ENCODE results near the gene TXNIP.
A peak's percentile ranks its signal among the peaks of the same experiment; 100 is the strongest.

The TXNIP gene

DNA sequence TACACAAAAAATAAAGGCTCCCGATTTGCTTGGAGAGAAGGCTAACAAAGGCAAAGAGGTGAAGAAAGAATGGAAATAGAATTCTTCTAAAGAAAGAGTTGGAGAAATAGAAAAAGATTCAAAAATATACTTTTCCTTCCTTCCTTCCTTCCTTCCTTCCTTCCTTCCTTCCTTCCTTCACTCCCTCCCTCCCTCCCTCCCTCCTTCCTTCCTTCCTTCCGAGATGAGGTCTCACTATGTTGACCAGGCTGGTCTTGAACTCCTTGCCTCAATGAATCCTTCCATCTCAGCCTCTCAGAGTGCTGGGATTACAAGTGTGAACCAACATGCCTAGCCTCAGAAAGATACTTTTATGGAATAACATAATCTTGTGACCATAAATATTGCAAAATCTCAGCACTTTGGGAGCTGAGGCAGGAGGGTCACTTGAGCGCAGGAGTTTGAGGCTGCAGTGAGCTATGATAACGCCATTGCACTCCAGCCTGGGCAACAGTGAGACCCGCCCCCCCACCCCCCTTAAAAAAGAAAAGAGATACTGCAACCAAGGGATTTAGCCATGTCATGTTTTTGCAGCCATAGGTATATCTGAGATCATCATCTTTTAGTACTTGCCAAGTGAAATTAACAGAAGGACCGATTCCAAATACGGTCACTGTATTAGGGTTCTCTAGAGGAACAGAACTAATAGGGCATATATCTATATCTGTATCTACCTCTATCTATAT is 26.2 kb upstream of the TXNIP start:
- Histone ChIP-seq H3K27ac (ENCODE audit: low read depth, low read length) (no peak overlapping the region), H3K36me3 (ENCODE audit: control insufficient read depth, insufficient read depth, low read length) (no peaks in the 10 kb centered on the region), H3K9ac (ENCODE audit: low read depth, low read length) (no peak overlapping the region)

GRCh38 chr1:146021622-146022402 is 25.4 kb upstream of the TXNIP start, which contains the start of gene HJV:
TSS of gene HJV (minus strand) at chr1:146021735. CDS start at chr1:146020231, 1,504 bp downstream.
- Histone ChIP-seq H3K27ac (ENCODE audit: low read depth, low read length) (no peak within 1 kb of the TSS), H3K4me1 (ENCODE audit: control insufficient read depth, insufficient read depth, low read length) (peaks cover 15% of the 10 kb centered on the region; the same call in 1 of the 2 replicates), H3K9ac (ENCODE audit: low read depth, low read length) (no peak within 1 kb of the TSS), H3K27me3 (ENCODE audit: control insufficient read depth, insufficient read depth, low read length) (peaks cover 51% of the 10 kb centered on the region), H3K9me3 (ENCODE audit: control insufficient read depth, insufficient read depth, low read length) (no peaks in the 10 kb centered on the region), H3K36me3 (ENCODE audit: control insufficient read depth, insufficient read depth, low read length) (no peaks in the 10 kb centered on the region), H3K4me3 (ENCODE audit: low read depth, low read length) (no peak within 1 kb of the TSS)

More for the DNA sequence above, 26.2 kb upstream of the TXNIP start:
- Histone ChIP-seq H3K27me3 (ENCODE audit: control insufficient read depth, insufficient read depth, low read length) (peaks cover 43% of the 10 kb centered on the region), H3K4me3 (ENCODE audit: low read depth, low read length) (no peak overlapping the region), H3K4me1 (ENCODE audit: control insufficient read depth, insufficient read depth, low read length) (peaks cover 15% of the 10 kb centered on the region; the same call in 1 of the 2 replicates), H3K9me3 (ENCODE audit: control insufficient read depth, insufficient read depth, low read length) (no peaks in the 10 kb centered on the region)

DNA sequence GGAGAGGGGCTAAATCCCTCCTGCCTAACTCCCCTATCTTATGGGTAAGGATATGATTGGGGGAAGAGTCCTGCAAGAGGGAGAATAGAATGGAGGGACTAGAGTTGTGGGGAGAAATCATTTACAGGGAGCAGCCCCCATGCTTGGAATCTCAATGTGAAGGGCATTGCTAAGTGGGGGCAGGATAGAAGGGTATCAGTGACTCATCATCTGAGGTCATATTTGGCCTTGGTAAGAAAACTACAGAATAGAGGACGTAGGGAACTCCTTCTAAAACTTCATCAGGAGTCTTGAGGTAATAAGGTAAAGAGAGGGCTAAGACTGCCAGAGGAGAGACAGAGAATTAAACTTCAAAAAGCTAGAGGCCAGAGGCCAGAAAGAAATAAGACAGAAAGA is 24.7 kb upstream of the TXNIP start:
- Histone ChIP-seq H3K27ac (ENCODE audit: low read depth, low read length) (no peak overlapping the region), H3K4me1 (ENCODE audit: control insufficient read depth, insufficient read depth, low read length) (peaks cover 15% of the 10 kb centered on the region; the same call in 1 of the 2 replicates), H3K36me3 (ENCODE audit: control insufficient read depth, insufficient read depth, low read length) (no peaks in the 10 kb centered on the region), H3K9ac (ENCODE audit: low read depth, low read length) (no peak overlapping the region), H3K4me3 (ENCODE audit: low read depth, low read length) (no peak overlapping the region), H3K27me3 (ENCODE audit: control insufficient read depth, insufficient read depth, low read length) (peaks cover 53% of the 10 kb centered on the region), H3K9me3 (ENCODE audit: control insufficient read depth, insufficient read depth, low read length) (no peaks in the 10 kb centered on the region)

DNA sequence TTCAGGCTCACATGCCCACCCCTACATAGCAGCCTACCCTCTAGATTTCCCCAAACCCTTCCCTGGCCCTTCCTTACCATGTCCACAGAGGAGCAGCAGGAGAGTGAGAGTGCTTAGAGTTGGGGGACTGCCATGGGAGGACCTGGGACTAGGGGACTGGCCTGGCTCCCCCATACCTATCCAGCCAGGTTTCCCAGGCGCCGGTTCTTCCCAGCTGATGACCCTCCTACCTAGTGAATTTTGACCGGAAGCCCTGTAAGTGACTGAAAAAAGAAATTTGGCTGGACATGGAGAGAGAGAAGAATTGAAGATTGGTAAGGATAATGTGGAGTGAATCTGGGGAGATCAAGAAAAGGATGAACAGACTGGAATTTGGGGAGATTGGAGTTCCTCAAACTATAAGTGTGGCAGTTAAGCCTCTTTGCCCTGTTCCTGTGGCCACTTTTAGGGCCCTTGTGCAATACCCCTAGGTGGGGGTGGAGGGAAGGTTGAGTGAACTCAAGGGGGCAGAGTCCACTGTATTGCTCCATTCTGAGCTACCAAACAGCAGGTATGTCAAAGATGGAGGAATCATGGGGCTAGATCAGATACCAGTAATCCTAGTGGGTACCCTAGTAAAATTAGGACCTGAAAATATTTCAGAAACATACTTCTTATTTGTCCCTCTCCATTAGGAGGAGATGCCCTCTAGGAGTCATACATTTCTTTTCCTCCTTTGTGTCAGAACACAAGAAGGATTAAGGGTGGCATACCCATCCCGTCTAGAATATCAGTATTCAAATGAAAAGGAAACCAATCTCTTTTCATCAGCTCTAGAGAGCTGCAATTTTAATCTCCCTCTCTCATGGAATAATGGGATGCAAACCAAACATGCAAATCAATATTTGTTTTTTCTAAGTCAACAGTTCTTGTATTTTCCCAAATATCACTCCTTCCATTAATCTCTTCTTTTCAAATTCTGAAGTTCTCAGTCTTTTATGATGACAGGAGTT is 24.0 kb upstream of the TXNIP start:
- Histone ChIP-seq H3K27me3 (ENCODE audit: control insufficient read depth, insufficient read depth, low read length) (peaks cover 53% of the 10 kb centered on the region), H3K4me1 (ENCODE audit: control insufficient read depth, insufficient read depth, low read length) (peaks cover 15% of the 10 kb centered on the region; the same call in 1 of the 2 replicates), H3K4me3 (ENCODE audit: low read depth, low read length) (no peak overlapping the region), H3K36me3 (ENCODE audit: control insufficient read depth, insufficient read depth, low read length) (no peaks in the 10 kb centered on the region), H3K9ac (ENCODE audit: low read depth, low read length) (no peak overlapping the region), H3K27ac (ENCODE audit: low read depth, low read length) (no peak overlapping the region), H3K9me3 (ENCODE audit: control insufficient read depth, insufficient read depth, low read length) (no peaks in the 10 kb centered on the region)

DNA sequence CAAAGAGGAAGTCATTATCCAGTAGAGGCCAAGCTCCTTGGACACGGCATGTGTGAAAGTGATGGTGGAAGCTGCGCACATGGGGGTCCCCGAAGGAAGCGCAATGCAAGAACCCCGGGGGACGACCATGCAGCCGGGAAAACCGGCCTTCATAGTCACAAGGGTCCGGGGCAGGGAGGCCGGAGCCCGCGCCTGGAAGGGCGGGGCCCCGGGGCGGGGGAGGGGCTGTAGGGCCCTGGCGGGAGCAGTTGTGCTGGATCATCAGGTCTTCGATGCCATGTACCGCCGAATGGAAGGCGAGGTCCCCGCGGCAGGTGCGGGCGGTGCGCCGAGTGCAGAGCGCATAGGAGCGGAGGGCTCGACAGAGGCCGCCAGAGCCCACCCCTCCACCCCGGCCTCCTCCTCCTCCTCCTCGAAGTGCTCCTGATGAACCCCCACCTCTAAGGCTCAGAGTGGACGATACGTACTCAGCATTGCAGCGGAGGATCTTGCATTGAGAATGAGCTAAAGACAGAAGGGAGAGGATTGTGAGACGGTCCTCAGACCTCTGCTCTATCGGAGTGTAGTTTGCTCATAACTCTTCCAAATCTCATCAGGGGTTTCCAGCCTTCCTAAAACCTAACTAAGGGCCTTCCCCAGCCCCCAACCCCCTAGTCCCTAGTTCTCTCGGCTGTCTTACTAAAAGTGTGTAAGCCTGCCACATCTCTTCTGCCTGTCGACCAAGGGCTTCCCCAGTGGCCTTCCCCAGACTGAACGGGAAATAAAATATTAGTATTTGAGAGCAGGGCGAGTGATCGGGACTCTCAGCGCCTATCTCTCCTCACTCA is 23.1 kb upstream of the TXNIP start:
- no peaks in the 10 kb centered on the region for H3K36me3 ChIP-seq (ENCODE audit: control insufficient read depth, insufficient read depth, low read length)
- peak overlapping the region; percentile 53 for H3K4me3 ChIP-seq (ENCODE audit: low read depth, low read length)
- H3K9ac ChIP-seq (ENCODE audit: low read depth, low read length): no peak overlapping the region
- H3K27ac ChIP-seq (ENCODE audit: low read depth, low read length): no peak overlapping the region
- no peaks in the 10 kb centered on the region for H3K9me3 ChIP-seq (ENCODE audit: control insufficient read depth, insufficient read depth, low read length)
- H3K27me3 ChIP-seq (ENCODE audit: control insufficient read depth, insufficient read depth, low read length): peaks cover 53% of the 10 kb centered on the region
- peaks cover 15% of the 10 kb centered on the region; the same call in 1 of the 2 replicates for H3K4me1 ChIP-seq (ENCODE audit: control insufficient read depth, insufficient read depth, low read length)

- Histone ChIP-seq H3K36me3 (ENCODE audit: control insufficient read depth, insufficient read depth, low read length) (no peaks in the 10 kb centered on the region), H3K4me1 (ENCODE audit: control insufficient read depth, insufficient read depth, low read length) (peaks cover 15% of the 10 kb centered on the region; the same call in 1 of the 2 replicates), H3K27ac (ENCODE audit: low read depth, low read length) (no peak overlapping the region), H3K27me3 (ENCODE audit: control insufficient read depth, insufficient read depth, low read length) (peaks cover 46% of the 10 kb centered on the region), H3K4me3 (ENCODE audit: low read depth, low read length) (no peak overlapping the region), H3K9ac (ENCODE audit: low read depth, low read length) (no peak overlapping the region), H3K9me3 (ENCODE audit: control insufficient read depth, insufficient read depth, low read length) (no peaks in the 10 kb centered on the region)
These were observed 20.5 kb upstream of the TXNIP start for GRCh38 chr1:146016891-146017290.

DNA sequence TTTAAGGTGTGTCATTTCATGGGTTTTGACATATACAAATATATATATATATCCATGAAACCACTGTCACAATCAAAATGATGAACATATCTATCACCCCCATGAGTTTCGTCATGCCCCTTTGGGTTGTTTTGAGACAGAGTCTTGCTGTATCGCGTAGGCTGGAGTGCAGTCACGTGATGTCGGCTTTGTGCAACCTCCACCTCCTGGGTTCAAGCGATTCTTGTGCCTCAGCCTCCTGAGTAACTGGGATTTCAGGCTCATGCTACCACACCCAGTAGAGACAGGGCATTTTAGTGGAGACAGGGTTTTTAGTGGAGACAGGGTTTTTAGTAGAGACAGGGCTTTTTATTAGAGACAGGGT is 17.2 kb upstream of the TXNIP start:
- Histone ChIP-seq H3K4me3 (ENCODE audit: low read depth, low read length) (no peak overlapping the region), H3K27ac (ENCODE audit: low read depth, low read length) (no peak overlapping the region), H3K9ac (ENCODE audit: low read depth, low read length) (no peak overlapping the region), H3K27me3 (ENCODE audit: control insufficient read depth, insufficient read depth, low read length) (peaks cover 20% of the 10 kb centered on the region), H3K4me1 (ENCODE audit: control insufficient read depth, insufficient read depth, low read length) (no peaks in the 10 kb centered on the region), H3K9me3 (ENCODE audit: control insufficient read depth, insufficient read depth, low read length) (no peaks in the 10 kb centered on the region), H3K36me3 (ENCODE audit: control insufficient read depth, insufficient read depth, low read length) (no peaks in the 10 kb centered on the region)

DNA sequence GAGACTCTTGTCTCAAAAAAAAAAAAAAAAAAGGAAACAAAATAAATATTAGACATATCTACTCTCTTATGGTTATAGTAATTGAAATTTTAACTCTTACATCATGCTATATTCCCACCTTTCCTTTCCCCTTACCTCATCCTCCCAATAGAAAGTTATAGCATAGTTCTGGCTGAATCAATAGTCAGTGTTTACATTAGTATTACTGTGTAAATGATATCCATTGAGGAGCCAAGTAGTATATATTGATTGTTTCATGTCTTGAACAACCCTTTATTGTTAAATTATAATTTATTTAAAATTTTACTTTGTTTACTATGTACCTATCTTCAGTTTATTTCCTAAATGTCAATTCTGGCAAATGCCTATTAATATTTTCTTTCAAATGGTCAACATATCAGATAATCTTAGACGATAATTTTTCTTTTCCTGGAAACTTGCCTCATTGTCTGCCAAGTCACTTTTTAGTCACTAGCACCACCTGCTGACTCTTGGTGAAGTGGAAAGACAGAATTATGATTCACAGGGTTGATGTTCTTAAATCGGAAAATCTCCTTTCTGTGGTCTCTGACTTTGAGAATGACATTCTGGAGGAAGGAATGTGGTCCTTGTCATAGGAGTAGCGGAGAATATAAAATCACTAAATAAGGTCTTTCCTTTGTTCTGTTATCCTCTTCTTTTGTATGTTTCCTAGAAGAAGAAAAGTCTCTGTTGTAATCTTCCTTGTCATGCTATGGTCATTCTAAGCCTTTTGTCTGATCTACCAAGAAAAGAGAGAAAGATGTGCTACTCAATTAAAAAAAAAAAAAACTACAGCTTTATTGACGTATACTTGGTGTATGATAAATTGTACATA is 16.6 kb upstream of the TXNIP start:
- H3K9me3 ChIP-seq (ENCODE audit: control insufficient read depth, insufficient read depth, low read length): no peaks in the 10 kb centered on the region
- H3K27ac ChIP-seq (ENCODE audit: low read depth, low read length): no peak overlapping the region
- no peaks in the 10 kb centered on the region for H3K4me1 ChIP-seq (ENCODE audit: control insufficient read depth, insufficient read depth, low read length)
- no peaks in the 10 kb centered on the region for H3K36me3 ChIP-seq (ENCODE audit: control insufficient read depth, insufficient read depth, low read length)
- H3K9ac ChIP-seq (ENCODE audit: low read depth, low read length): no peak overlapping the region
- H3K27me3 ChIP-seq (ENCODE audit: control insufficient read depth, insufficient read depth, low read length): peaks cover 13% of the 10 kb centered on the region
- no peak overlapping the region for H3K4me3 ChIP-seq (ENCODE audit: low read depth, low read length)

GRCh38 chr1:146010126-146010738 is 13.9 kb upstream of the TXNIP start:
- H3K4me3 ChIP-seq (ENCODE audit: low read depth, low read length): no peak overlapping the region
- no peak overlapping the region for H3K9ac ChIP-seq (ENCODE audit: low read depth, low read length)
- no peaks in the 10 kb centered on the region for H3K27me3 ChIP-seq (ENCODE audit: control insufficient read depth, insufficient read depth, low read length)
- H3K27ac ChIP-seq (ENCODE audit: low read depth, low read length): no peak overlapping the region
- H3K36me3 ChIP-seq (ENCODE audit: control insufficient read depth, insufficient read depth, low read length): no peaks in the 10 kb centered on the region
- H3K4me1 ChIP-seq (ENCODE audit: control insufficient read depth, insufficient read depth, low read length): no peaks in the 10 kb centered on the region
- no peaks in the 10 kb centered on the region for H3K9me3 ChIP-seq (ENCODE audit: control insufficient read depth, insufficient read depth, low read length)

Data from HUES48 (cell line).